ENCODE measurements around the gene ANLN. TPM values are rescaled to one million over a fixed set of nuclear protein-coding genes. Genes with fewer than 3 reads are reported as not detected.

Gene ANLN
- polyA plus RNA-seq, 1 donor from 2014 or later, result 5.8 TPM

DNA sequence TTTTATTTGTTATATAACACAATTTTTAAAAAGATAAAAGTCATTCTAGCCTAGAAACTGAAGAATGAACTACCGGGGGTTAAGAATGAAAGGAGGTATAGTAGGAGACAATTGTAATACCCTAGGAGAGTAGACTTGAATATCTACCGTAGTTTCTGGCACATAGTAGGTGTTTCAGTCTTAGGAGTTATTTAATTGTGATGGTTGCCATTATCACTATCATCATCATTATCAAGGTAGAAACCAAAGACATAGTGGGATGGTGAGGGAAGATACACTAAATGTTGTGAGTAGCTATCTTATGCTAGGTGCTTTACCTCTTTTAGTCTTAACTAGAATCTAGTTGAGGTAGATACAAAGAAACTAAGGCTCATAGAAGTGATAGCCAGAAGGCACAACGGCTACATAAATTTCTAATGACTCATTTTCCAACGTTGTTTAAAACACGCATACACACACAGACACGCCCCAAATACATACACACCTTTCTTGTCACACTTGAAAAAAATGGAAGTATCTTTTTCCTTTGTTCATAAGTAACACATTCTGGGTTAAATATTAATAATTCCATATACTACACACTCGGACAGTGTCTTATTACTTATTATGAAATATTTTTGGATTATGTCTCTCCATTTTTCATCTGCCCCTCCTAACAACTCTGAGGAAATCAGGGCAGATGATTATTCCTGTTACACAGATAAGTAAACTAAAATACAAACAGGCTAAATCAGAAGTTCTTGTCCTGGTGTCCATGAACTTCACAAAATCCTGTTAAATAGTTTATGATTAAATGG, 2.0 kb upstream of the ANLN start:
- Histone ChIP-seq H4K20me1 (ENCODE audit: insufficient read depth) (no peaks in the 10 kb centered on the region), H3K27me3 (ENCODE audit: insufficient read depth, low read depth, low read length) (no peaks in the 10 kb centered on the region), H3K9me2 (ENCODE audit: insufficient read depth, low read length) (no peaks in the 10 kb centered on the region), H3F3A (ENCODE audit: insufficient read depth, low read length, poor library complexity, severe bottlenecking) (no peaks in the 10 kb centered on the region), H3K27ac (ENCODE audit: low read length) (no peak overlapping the region), H3K4me3 (ENCODE audit: low read length) (no peak overlapping the region), H3K4me2 (ENCODE audit: low read length) (no peak overlapping the region), H2AFZ (ENCODE audit: low read depth, low read length) (no peak overlapping the region), H3K9me3 (ENCODE audit: low read length) (no peaks in the 10 kb centered on the region), H3K36me3 (ENCODE audit: insufficient read depth, low read length) (no peaks in the 10 kb centered on the region), H3K9ac (ENCODE audit: low read length) (no peak overlapping the region), H3K79me2 (replicated peaks; ENCODE audit: insufficient read depth, low read length) (peaks cover 12% of the 10 kb centered on the region)
- TF ChIP-seq EP300 (conservative IDR thresholded peaks at IDR 0.05; ENCODE audit: poor library complexity, severe bottlenecking) (no peak), MXI1 (conservative IDR thresholded peaks at IDR 0.05; ENCODE audit: poor library complexity, severe bottlenecking) (no peak), EZH2 (IDR thresholded peaks at IDR 0.05; ENCODE audit: borderline replicate concordance, insufficient read depth, low read length, poor library complexity, severe bottlenecking) (no peak), POLR2AphosphoS5 (IDR thresholded peaks at IDR 0.05) (no peak)

DNA sequence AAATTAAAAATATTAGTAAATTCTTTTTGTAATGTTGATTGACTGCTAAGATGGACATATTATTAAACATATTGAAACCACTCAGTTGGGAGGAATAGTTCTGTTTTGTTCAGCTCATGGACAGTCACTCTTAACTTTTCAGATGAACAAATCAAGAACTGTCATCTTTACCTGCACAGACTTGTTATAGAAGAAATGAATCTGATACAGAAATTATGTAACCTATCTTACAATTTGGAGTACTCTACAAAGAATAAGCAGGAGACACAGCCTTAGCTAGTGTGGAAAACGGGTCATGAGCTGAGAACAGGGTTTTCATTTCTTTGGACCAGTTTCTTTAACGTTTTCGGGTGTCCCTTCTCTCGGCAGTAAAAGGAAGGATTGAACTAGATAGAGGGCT, 1.2 kb upstream of the ANLN start:
- TF ChIP-seq, protein P1, sequence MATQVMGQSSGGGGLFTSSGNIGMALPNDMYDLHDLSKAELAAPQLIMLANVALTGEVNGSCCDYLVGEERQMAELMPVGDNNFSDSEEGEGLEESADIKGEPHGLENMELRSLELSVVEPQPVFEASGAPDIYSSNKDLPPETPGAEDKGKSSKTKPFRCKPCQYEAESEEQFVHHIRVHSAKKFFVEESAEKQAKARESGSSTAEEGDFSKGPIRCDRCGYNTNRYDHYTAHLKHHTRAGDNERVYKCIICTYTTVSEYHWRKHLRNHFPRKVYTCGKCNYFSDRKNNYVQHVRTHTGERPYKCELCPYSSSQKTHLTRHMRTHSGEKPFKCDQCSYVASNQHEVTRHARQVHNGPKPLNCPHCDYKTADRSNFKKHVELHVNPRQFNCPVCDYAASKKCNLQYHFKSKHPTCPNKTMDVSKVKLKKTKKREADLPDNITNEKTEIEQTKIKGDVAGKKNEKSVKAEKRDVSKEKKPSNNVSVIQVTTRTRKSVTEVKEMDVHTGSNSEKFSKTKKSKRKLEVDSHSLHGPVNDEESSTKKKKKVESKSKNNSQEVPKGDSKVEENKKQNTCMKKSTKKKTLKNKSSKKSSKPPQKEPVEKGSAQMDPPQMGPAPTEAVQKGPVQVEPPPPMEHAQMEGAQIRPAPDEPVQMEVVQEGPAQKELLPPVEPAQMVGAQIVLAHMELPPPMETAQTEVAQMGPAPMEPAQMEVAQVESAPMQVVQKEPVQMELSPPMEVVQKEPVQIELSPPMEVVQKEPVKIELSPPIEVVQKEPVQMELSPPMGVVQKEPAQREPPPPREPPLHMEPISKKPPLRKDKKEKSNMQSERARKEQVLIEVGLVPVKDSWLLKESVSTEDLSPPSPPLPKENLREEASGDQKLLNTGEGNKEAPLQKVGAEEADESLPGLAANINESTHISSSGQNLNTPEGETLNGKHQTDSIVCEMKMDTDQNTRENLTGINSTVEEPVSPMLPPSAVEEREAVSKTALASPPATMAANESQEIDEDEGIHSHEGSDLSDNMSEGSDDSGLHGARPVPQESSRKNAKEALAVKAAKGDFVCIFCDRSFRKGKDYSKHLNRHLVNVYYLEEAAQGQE (IDR thresholded peaks at IDR 0.05; ENCODE audit: borderline replicate concordance), result no peak
- TF ChIP-seq POLR2AphosphoS5 (IDR thresholded peaks at IDR 0.05), result no peak
- no peak for TF ChIP-seq TAF1 (IDR thresholded peaks at IDR 0.05; ENCODE audit: low read depth)
- no peak for TF ChIP-seq SMC3 (conservative IDR thresholded peaks at IDR 0.05; ENCODE audit: poor library complexity)
- no peak for TF ChIP-seq EP300 (conservative IDR thresholded peaks at IDR 0.05; ENCODE audit: poor library complexity, severe bottlenecking)
- TF ChIP-seq MXI1 (conservative IDR thresholded peaks at IDR 0.05; ENCODE audit: poor library complexity, severe bottlenecking), result no peak
- no peak for TF ChIP-seq EZH2 (IDR thresholded peaks at IDR 0.05; ENCODE audit: borderline replicate concordance, insufficient read depth, low read length, poor library complexity, severe bottlenecking)
- TF ChIP-seq, protein P2, sequence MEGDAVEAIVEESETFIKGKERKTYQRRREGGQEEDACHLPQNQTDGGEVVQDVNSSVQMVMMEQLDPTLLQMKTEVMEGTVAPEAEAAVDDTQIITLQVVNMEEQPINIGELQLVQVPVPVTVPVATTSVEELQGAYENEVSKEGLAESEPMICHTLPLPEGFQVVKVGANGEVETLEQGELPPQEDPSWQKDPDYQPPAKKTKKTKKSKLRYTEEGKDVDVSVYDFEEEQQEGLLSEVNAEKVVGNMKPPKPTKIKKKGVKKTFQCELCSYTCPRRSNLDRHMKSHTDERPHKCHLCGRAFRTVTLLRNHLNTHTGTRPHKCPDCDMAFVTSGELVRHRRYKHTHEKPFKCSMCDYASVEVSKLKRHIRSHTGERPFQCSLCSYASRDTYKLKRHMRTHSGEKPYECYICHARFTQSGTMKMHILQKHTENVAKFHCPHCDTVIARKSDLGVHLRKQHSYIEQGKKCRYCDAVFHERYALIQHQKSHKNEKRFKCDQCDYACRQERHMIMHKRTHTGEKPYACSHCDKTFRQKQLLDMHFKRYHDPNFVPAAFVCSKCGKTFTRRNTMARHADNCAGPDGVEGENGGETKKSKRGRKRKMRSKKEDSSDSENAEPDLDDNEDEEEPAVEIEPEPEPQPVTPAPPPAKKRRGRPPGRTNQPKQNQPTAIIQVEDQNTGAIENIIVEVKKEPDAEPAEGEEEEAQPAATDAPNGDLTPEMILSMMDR (IDR thresholded peaks at IDR 0.05; ENCODE audit: poor library complexity, severe bottlenecking), result no peak
- no peak for TF ChIP-seq RAD21 (conservative IDR thresholded peaks at IDR 0.05)
- H3K27me3 ChIP-seq (ENCODE audit: insufficient read depth, low read depth, low read length), result no peaks in the 10 kb centered on the region
- H3K4me3 ChIP-seq (ENCODE audit: low read length), result no peak overlapping the region
- H3K9me3 ChIP-seq (ENCODE audit: low read length), result no peaks in the 10 kb centered on the region
- H3K4me2 ChIP-seq (ENCODE audit: low read length), result no peak overlapping the region
- no peaks in the 10 kb centered on the region for H3F3A ChIP-seq (ENCODE audit: insufficient read depth, low read length, poor library complexity, severe bottlenecking)
- peaks cover 20% of the 10 kb centered on the region for H3K79me2 ChIP-seq (replicated peaks; ENCODE audit: insufficient read depth, low read length)
- no peaks in the 10 kb centered on the region for H4K20me1 ChIP-seq (ENCODE audit: insufficient read depth)
- H3K9ac ChIP-seq (ENCODE audit: low read length), result no peak overlapping the region
- no peak overlapping the region for H2AFZ ChIP-seq (ENCODE audit: low read depth, low read length)
- H3K9me2 ChIP-seq (ENCODE audit: insufficient read depth, low read length), result no peaks in the 10 kb centered on the region
- H3K27ac ChIP-seq (ENCODE audit: low read length), result no peak overlapping the region
- no peaks in the 10 kb centered on the region for H3K36me3 ChIP-seq (ENCODE audit: insufficient read depth, low read length)

Data from neural cell (in vitro differentiated cells).